ENCODE measurements around the gene GNAO1. TPM values are rescaled to one million over a fixed set of nuclear protein-coding genes. Genes with fewer than 3 reads are reported as not detected.

Gene GNAO1
- polyA plus RNA-seq, 1 donor from 2014 or later: 31.5 TPM

- H3K9me2 ChIP-seq (ENCODE audit: insufficient read depth, low read length): no peaks in the 10 kb centered on the region
- no peaks in the 10 kb centered on the region for H3K9me3 ChIP-seq (ENCODE audit: low read length)
- H3K79me2 ChIP-seq (replicated peaks; ENCODE audit: insufficient read depth, low read length): no peaks in the 10 kb centered on the region
- H3K27ac ChIP-seq (ENCODE audit: low read length): no peak overlapping the region
- no peak overlapping the region for H3K4me2 ChIP-seq (ENCODE audit: low read length)
- H3K4me3 ChIP-seq (ENCODE audit: low read length): no peak overlapping the region
- TF ChIP-seq TAF1 (IDR thresholded peaks at IDR 0.05; ENCODE audit: low read depth): no peak
- TF ChIP-seq EZH2 (IDR thresholded peaks at IDR 0.05; ENCODE audit: borderline replicate concordance, insufficient read depth, low read length, poor library complexity, severe bottlenecking): no peak
- no peak for TF ChIP-seq EP300 (conservative IDR thresholded peaks at IDR 0.05; ENCODE audit: poor library complexity, severe bottlenecking)
- no peak for TF ChIP-seq POLR2AphosphoS5 (IDR thresholded peaks at IDR 0.05)
- no peak for TF ChIP-seq MXI1 (conservative IDR thresholded peaks at IDR 0.05; ENCODE audit: poor library complexity, severe bottlenecking)
- no peak for TF ChIP-seq REST (IDR thresholded peaks at IDR 0.05; ENCODE audit: borderline replicate concordance)
- no peak for TF ChIP-seq CTCF (IDR thresholded peaks at IDR 0.05; ENCODE audit: poor library complexity, severe bottlenecking)
- no peak for TF ChIP-seq SMC3 (conservative IDR thresholded peaks at IDR 0.05; ENCODE audit: poor library complexity)
- TF ChIP-seq RAD21 (conservative IDR thresholded peaks at IDR 0.05): no peak
- no peaks in the 10 kb centered on the region for H4K20me1 ChIP-seq (ENCODE audit: insufficient read depth)
- no peak overlapping the region for H3K9ac ChIP-seq (ENCODE audit: low read length)
- no peaks in the 10 kb centered on the region for H3F3A ChIP-seq (ENCODE audit: insufficient read depth, low read length, poor library complexity, severe bottlenecking)
- no peaks in the 10 kb centered on the region for H3K27me3 ChIP-seq (ENCODE audit: insufficient read depth, low read depth, low read length)
- peaks cover 10% of the 10 kb centered on the region for H3K36me3 ChIP-seq (ENCODE audit: insufficient read depth, low read length)
- no peak overlapping the region for H2AFZ ChIP-seq (ENCODE audit: low read depth, low read length)
These were observed 138.6 kb downstream of the GNAO1 start for GRCh38 chr16:56329887-56330286.

GRCh38 chr16:56330476-56330875, 139.2 kb downstream of the GNAO1 start:
- peaks cover 10% of the 10 kb centered on the region for H3K36me3 ChIP-seq (ENCODE audit: insufficient read depth, low read length)

More at GRCh38 chr16:56330476-56330875, 139.2 kb downstream of the GNAO1 start:
- no peaks in the 10 kb centered on the region for H4K20me1 ChIP-seq (ENCODE audit: insufficient read depth)
- H2AFZ ChIP-seq (ENCODE audit: low read depth, low read length): no peak overlapping the region
- no peaks in the 10 kb centered on the region for H3F3A ChIP-seq (ENCODE audit: insufficient read depth, low read length, poor library complexity, severe bottlenecking)
- H3K9me2 ChIP-seq (ENCODE audit: insufficient read depth, low read length): no peaks in the 10 kb centered on the region
- TF ChIP-seq EZH2 (IDR thresholded peaks at IDR 0.05; ENCODE audit: borderline replicate concordance, insufficient read depth, low read length, poor library complexity, severe bottlenecking) (no peak), REST (IDR thresholded peaks at IDR 0.05; ENCODE audit: borderline replicate concordance) (no peak), RAD21 (conservative IDR thresholded peaks at IDR 0.05) (no peak), EP300 (conservative IDR thresholded peaks at IDR 0.05; ENCODE audit: poor library complexity, severe bottlenecking) (no peak), POLR2AphosphoS5 (IDR thresholded peaks at IDR 0.05) (no peak)
- no peaks in the 10 kb centered on the region for H3K9me3 ChIP-seq (ENCODE audit: low read length)
- H3K79me2 ChIP-seq (replicated peaks; ENCODE audit: insufficient read depth, low read length): no peaks in the 10 kb centered on the region
- no peaks in the 10 kb centered on the region for H3K27me3 ChIP-seq (ENCODE audit: insufficient read depth, low read depth, low read length)
- H3K4me2 ChIP-seq (ENCODE audit: low read length): no peak overlapping the region
- no peak overlapping the region for H3K4me3 ChIP-seq (ENCODE audit: low read length)
- no peak overlapping the region for H3K9ac ChIP-seq (ENCODE audit: low read length)
- no peak overlapping the region for H3K27ac ChIP-seq (ENCODE audit: low read length)
